GM19099 (cell line): ENCODE data around the gene CAMTA1.

Experiments used
- POLR2A ChIP-seq: IDR thresholded peaks from 3 replicates; pipeline ENCODE4 v1.6.1; 2011; ENCODE audit warnings: low read depth; ENCODE audit not compliant: insufficient read length; ENCODE audit errors: extremely low read depth

CAMTA1 gene

DNA sequence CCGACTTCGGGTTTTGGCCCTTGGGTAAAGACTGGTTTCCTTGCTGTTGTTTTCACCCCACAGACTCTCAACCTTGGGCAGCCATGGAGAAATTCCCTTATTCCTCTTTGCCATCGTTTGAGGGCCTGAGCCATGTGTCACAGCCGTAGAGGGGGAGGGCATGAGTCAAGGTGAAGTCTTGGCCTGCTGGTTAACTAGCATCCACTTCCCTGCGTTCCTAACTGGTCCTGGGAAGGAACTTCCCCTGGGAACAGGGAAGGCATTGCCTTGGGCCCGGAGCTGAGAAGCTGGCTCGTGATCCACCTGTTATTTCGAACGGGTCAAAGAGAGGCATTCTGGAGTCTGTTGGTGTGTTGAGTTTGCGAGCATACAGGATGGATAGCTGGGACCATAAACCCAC is 464.9 kb downstream of the CAMTA1 start:
- TF ChIP-seq POLR2A: no peak

DNA sequence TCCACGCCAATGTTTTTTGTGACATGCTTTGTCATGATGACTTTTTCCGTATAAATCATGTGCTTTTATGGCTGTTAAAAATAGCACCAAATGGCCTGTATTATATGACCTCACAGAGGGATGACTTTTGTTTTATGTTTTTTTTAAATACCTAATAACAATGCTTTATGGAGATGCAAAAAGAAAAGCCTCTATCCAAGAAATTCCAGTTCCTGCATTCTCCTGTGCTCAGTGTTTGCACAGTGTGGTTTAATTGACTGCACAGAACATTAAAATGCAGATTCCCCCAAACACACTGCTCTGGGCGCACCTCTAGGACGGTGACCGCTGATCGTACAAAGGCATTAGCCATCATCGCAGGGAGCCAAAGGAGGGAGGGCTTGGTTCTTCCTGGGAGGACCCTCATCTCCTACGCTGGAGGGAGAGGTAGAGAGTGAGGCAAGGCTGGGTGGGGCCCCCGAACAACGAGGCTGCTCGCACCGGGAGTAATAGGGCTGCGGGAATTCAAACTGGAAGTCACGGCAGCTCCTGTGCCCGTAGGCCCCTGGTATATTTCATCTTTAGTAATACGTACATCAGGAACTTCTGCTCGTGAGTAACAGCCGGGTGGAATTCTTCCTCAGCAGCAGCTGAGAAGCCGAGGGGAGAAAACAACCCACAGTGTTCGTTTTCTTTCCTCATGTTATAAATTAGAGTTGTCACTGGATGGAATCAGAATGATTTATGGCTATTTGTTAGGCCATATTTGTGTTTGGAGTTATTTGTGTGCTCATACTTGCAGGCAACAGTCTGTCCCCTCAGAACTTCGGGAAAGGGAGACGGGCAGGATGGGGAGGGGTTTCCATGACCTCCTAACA is 465.6 kb downstream of the CAMTA1 start:
- TF ChIP-seq POLR2A: no peak

GRCh38 chr1:7251454-7251800 is 466.2 kb downstream of the CAMTA1 start:
- TF ChIP-seq POLR2A: no peak

DNA sequence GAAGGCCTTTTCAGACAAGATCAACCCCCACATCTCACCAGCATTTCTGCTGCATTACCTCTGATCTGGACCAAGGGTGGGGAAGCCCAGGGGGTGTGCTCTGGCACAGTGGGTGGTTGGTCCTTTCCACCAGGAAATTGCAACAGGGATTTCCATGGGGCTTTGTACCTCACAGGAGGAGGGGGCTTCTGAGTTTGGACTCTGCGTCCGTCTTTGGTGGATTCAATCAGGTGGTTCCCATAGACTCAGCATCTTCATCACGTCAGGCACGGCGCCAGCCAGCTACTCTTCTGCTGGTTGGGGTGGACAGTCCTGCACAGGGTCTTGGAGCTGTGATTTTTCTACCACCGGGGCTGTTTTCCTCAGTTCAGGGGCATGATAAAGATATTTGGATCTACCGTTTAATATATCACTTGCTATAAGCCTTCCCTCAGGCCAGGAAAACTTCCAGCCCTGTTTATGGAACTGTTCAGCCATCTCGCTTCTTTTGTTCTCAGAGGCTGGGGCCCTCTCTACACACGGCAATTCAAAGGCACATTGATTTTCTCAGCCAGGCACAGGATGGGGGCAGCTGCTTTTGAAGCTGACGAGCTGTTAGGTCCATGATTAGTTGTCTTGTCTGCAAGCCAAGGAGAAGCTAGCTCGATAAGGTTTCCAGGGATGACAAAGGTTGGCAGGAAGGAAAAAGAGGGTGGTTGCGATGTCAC is 467.3 kb downstream of the CAMTA1 start:
- TF ChIP-seq POLR2A: no peak

DNA sequence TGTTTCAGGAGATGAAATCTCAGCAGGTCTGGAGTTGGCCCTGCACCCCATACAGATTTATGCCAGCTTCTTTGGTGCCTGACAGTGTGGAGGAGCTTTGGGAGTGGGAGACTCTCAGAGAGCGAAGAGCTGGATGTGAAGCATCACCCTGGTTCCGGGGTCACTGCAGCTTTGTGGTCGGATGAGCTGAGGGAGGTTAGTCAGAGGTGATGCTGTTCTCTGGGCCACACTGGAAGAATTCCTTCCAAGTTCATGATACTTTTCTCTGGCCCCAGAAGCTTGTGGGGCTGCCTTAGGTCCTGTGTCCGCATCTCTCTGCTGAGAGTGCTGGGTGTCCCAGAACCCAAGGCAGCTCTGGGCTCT is 467.8 kb downstream of the CAMTA1 start:
- TF ChIP-seq POLR2A: no peak

DNA sequence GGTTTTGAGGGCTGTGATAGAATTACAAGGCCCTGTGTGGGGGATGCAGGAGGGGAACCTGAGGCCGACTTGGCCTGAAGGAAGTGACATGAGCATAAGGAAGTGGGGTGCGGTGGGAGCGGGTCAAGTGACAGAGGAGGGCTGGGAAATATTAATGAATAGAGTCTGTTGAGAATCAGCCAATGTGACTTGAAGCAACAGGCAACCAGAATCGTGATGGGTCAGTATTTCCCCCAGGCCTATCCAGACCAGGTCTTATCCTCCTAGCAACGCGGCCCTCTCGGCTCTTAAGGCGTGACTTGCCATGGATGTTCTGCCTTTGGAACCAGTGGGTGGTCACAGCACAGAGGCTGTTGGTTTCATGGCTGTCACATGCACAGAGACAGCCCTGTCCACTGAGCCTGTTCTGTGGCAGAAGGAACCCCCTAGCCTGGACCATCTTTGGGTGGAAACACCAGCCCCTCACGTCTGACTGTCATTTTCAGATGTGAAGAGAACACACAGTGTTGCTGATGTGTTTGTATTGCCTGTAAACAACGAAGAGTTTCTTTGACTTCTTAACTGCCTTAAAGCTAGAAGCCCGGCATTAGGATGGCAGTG is 468.8 kb downstream of the CAMTA1 start:
- no peak for TF ChIP-seq POLR2A

DNA sequence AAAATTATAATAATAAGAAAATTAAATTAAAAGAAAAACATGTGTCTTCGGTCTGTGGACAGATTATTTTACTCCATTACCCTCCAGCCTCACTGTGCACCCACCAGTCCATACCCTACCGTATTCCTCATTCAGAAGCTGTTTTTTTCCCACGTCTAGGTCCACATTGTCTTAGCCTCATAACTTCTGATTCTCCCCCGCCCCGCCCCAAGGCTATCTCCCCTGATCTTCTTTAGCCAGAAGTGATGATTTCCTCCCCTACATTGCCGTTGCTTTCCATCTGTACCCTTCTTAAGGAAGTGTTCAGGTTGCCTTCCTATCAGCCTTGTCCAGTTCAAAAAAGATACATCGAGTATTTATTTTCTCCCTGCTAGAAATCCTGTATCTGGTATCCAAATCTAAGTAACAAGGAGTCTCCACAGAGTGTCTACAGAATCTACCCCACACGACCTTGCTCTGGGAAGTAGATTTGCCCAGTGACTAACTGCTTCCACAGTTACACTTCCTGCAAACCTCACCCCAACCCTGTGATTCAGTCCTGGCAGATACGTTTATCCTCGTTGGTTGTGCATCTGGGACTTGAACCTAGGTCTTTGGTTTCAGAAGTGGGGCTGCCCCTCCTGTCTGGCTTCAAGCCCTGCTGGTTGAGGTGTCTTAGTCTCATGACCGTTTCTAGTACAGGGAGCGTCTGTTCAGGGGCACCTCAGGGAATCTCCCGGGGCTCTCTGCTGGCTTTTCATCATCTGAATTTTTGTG is 470.2 kb downstream of the CAMTA1 start:
- TF ChIP-seq POLR2A: no peak

- no peak for TF ChIP-seq POLR2A
These were observed 471.3 kb downstream of the CAMTA1 start for GRCh38 chr1:7256526-7256925.

DNA sequence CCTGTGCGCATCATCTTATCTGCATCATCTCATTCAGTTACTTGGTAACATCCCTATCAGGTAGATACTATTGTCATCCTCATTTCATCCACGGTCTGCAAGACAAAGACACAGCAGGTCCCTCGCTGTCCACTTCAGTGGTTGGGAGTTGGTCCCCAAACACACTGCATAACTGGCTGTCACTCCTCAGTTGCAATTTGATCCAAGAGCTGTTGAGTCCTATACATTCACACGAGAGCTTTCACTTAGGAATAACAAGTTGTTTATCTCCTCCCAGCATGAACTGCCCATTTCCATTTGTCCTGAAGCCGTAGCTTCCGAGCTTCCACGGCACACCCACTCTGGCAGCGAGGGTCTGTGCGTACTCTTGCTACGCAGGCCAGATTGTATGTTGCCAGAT is 472.0 kb downstream of the CAMTA1 start:
- no peak for TF ChIP-seq POLR2A

GRCh38 chr1:7258589-7259135 is 473.4 kb downstream of the CAMTA1 start:
- no peak for TF ChIP-seq POLR2A

GRCh38 chr1:7259955-7260354 is 474.7 kb downstream of the CAMTA1 start:
- no peak for TF ChIP-seq POLR2A

DNA sequence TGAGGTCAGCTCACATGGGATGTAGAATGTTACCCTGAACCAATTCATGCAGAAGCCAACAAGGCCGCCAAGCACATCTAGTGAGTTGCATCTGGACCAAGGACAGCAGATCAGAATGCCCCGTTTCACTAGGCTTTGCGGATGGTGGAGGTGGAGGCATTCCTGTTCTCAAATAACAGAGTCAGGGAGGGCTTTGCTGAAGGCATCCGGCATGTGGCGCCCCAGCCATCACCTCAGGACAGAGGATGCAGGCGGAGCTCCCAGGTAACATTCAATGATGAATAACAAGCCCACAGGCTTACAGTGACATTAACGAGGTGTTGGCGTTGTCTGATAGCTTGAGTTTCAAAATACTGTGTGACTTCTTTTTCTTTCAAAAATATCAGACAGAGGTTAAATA is 476.2 kb downstream of the CAMTA1 start:
- no peak for TF ChIP-seq POLR2A

- no peak for TF ChIP-seq POLR2A
These were observed 477.4 kb downstream of the CAMTA1 start for GRCh38 chr1:7262611-7263010.

DNA sequence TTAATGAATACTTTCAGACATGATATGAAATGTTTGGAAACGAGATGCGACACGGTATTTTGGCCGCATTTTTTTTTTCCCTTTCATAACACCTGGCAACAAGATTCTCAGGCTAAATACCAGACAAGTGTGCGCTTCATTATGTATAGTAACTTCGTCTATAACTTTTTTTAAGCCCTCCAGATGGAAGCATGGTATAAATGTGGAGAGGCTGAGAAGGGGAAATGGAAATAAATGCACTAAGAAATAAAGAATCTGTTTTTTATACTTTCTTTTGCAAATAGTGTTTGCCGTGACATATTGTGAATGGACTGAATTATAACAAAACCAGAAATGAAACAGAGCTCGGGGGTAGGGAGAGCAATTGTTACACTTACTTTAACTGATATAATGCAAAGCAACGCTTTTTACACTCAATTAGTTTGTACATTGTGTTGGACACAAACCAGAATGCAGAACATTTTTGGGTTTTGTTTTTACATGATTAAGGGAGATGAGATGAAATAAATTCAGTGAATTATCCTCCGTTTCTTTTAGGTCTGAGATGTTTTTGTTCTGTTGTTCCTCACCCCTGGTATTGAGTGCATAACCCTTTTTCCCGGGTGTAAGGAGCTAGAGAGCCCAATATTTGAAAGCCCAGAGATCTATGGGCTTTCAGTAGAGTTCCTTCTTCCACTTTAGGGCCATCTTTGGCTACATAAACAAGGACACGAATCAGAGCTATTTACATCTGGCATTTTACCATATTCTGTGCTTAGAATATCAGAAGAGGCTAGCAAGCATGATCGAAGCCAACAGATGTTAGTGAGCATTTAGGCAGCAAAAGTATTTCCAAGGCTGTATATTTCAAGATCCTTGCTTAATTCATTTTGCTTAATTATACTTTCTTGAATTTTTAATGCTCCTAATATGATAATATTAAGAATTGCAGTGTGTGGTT is 478.0 kb downstream of the CAMTA1 start:
- TF ChIP-seq POLR2A: no peak
